ENCODE data around the gene PSMD12. TPM values are rescaled to one million over a fixed set of nuclear protein-coding genes. Genes with fewer than 3 reads are reported as not detected.

PSMD12 gene
- total and polyA plus RNA-seq, 9 of the 15 experiments (the other 6 are each of a cell fraction or from before 2014, with no cell fraction given) = 36.6 to 150 (median 65.5) TPM

- TF ChIP-seq ARNT (IDR thresholded peaks at IDR 0.05) = no peak; a peak in 1 of 4 replicates
- no peak for TF ChIP-seq ZFP30 (CRISPR knock-in tag; IDR thresholded peaks at IDR 0.05; ENCODE audit: borderline replicate concordance)
- peak; percentile 72 for TF ChIP-seq PCBP1 (IDR thresholded peaks at IDR 0.05; ENCODE audit: low read depth, low read length, poor library complexity, severe bottlenecking)
- TF ChIP-seq ZNF175 (CRISPR knock-in tag; IDR thresholded peaks at IDR 0.05; ENCODE audit: low read depth) = no peak; the same call in 1 of the 2 replicates
- no peak for TF ChIP-seq SOX6 (IDR thresholded peaks at IDR 0.05)
- no peak for TF ChIP-seq RBM17 (IDR thresholded peaks at IDR 0.05; ENCODE audit: borderline replicate concordance, low read depth, low read length)
- no peak; the same call in 1 of the 2 replicates for TF ChIP-seq ZNF644 (tag; IDR thresholded peaks at IDR 0.05; ENCODE audit: low read depth)
- TF ChIP-seq GATAD2B (IDR thresholded peaks at IDR 0.05; ENCODE audit: borderline replicate concordance) = 0 out of 2 replicates have a peak, but pooled peaks have one; percentile 45
- no peak for TF ChIP-seq ARID3B (CRISPR knock-in tag; IDR thresholded peaks at IDR 0.05; ENCODE audit: borderline replicate concordance)
- TF ChIP-seq TEAD4 (IDR thresholded peaks at IDR 0.05; ENCODE audit: low read length) = no peak
- TF ChIP-seq TEAD4 (CRISPR knock-in tag; IDR thresholded peaks at IDR 0.05; ENCODE audit: borderline replicate concordance) = peak; percentile 84
- no peak for TF ChIP-seq ZNF75A (CRISPR knock-in tag; IDR thresholded peaks at IDR 0.05)
- TF ChIP-seq TAF7 (tag; IDR thresholded peaks at IDR 0.05) = peak; percentile 86
- no peak for TF ChIP-seq GTF3C2 (IDR thresholded peaks at IDR 0.05; ENCODE audit: borderline replicate concordance, extremely low read depth, insufficient read length)
- no peak for TF ChIP-seq TRIM24 (IDR thresholded peaks at IDR 0.05)
- no peak for TF ChIP-seq ZFP91 (CRISPR knock-in tag; IDR thresholded peaks at IDR 0.05)
- no peak for TF ChIP-seq NCOA6 (IDR thresholded peaks at IDR 0.05)
- peak; percentile 14; the same call in 1 of the 2 replicates for TF ChIP-seq HBP1 (CRISPR knock-in tag; IDR thresholded peaks at IDR 0.05)
- TF ChIP-seq ZNF224 (CRISPR knock-in tag; IDR thresholded peaks at IDR 0.05) = no peak; the same call in 1 of the 2 replicates
- TF ChIP-seq CBX5 (IDR thresholded peaks at IDR 0.05; ENCODE audit: borderline replicate concordance, low read depth) = no peak
These were observed at the start of gene PSMD12 (continued) for GRCh38 chr17:67366193-67367157.

Measured in K562 (cell line).